Spinal cord (tissue), 10 donors: ENCODE data around the gene MICA. TPM values are rescaled to one million over a fixed set of nuclear protein-coding genes. Genes with fewer than 3 reads are reported as not detected.
"Not testable (repeated sequence)": the region's sequence is repeated elsewhere in the genome, so short reads cannot be mapped to it uniquely, and the experiment has no call there.

ENCODE experiments used
- DNase-seq, 6 donors: peaks; one replicate each; pipeline versions ENCODE4 v3.0.0 to v3.0.0-alpha.2; 2013 to 2015; ENCODE audit warnings: low spot score in 6 of 6, low read depth in 4 of 6
- H3K27ac ChIP-seq: one replicate; pipeline ENCODE4 v1.5.1; 2013; ENCODE audit warnings: low read depth, low read length, control low read depth
- H3K27me3 ChIP-seq: one replicate; pipeline ENCODE4 v1.6.1; 2013; ENCODE audit warnings: low read length; ENCODE audit not compliant: control insufficient read depth, insufficient read depth
- H3K36me3 ChIP-seq: one replicate; pipeline ENCODE4 v1.6.1; 2013; ENCODE audit warnings: low read length; ENCODE audit not compliant: control insufficient read depth, insufficient read depth
- H3K4me1 ChIP-seq: one replicate; pipeline ENCODE4 v1.6.1; 2013; ENCODE audit warnings: low read length; ENCODE audit not compliant: control insufficient read depth, insufficient read depth
- H3K4me3 ChIP-seq: one replicate; pipeline ENCODE4 v1.5.1; 2013; ENCODE audit warnings: low read depth, low read length, control low read depth
- H3K9me3 ChIP-seq: one replicate; pipeline ENCODE4 v1.6.1; 2013; ENCODE audit warnings: low read length; ENCODE audit not compliant: control insufficient read depth, insufficient read depth
- WGBS: methylation state at CpG from one replicate; pipeline ENCODE4 v1.1.5; 2013; ENCODE audit warnings: missing lambda C conversion rate; ENCODE audit not compliant: insufficient coverage; 5-methylcytosine and 5-hydroxymethylcytosine counted together
- polyA plus RNA-seq, 2 donors: library from polyadenylated mRNA; unstranded; fragments of 120-200 nt; gene quantifications; one replicate each; pipeline ENCODE4 v1.2.1, GENCODE V29; 2013; ENCODE audit not compliant: insufficient read length in 2 of 2
- total RNA-seq, 2 donors: library from RNA; depleted of rRNA in 1 of 2; stranded (reverse); fragments of 120-200 nt in 1 of 2; fragments of >200 nt in 1 of 2; gene quantifications; one replicate each; pipeline versions ENCODE4 v1.2.3 to v1.2.4, GENCODE V29; 2013 to 2014
- donor health status: healthy.

MICA gene
- total and polyA plus RNA-seq, 4 donors: 4.2 to 23.6 (median 6.0) TPM

- Histone ChIP-seq H3K9me3 (no peaks in the 10 kb centered on the region), H3K36me3 (no peaks in the 10 kb centered on the region), H3K27ac (no peak overlapping the region), H3K4me1 (peaks cover 6% of the 10 kb centered on the region), H3K4me3 (no peak overlapping the region), H3K27me3 (peaks cover 32% of the 10 kb centered on the region)
- DNase-seq: no peak
- WGBS: 71% methylated on average over 1 of the region's 1 CpG
These were observed 43.8 kb upstream of the MICA start for GRCh38 chr6:31359581-31359980.

- Histone ChIP-seq H3K27ac (no peak overlapping the region), H3K36me3 (no peaks in the 10 kb centered on the region), H3K9me3 (no peaks in the 10 kb centered on the region), H3K4me1 (peaks cover 9% of the 10 kb centered on the region), H3K4me3 (no peak overlapping the region), H3K27me3 (peaks cover 29% of the 10 kb centered on the region)
- DNase-seq: no peak
- no CpG with 5 or more reads among the region's 5 CpGs for WGBS
These were observed 40.6 kb upstream of the MICA start for GRCh38 chr6:31362751-31363150.

GRCh38 chr6:31363811-31364210, 39.6 kb upstream of the MICA start:
- Histone ChIP-seq H3K27ac (no peak overlapping the region), H3K9me3 (no peaks in the 10 kb centered on the region), H3K4me1 (peaks cover 9% of the 10 kb centered on the region), H3K27me3 (peaks cover 26% of the 10 kb centered on the region), H3K4me3 (no peak overlapping the region), H3K36me3 (no peaks in the 10 kb centered on the region)
- DNase-seq: no peak

- no CpG with 5 or more reads among the region's 5 CpGs for WGBS
- H3K36me3 ChIP-seq: no peaks in the 10 kb centered on the region
- H3K27me3 ChIP-seq: peaks cover 19% of the 10 kb centered on the region
- H3K4me3 ChIP-seq: no peak overlapping the region
- DNase-seq: no peak
- H3K9me3 ChIP-seq: no peaks in the 10 kb centered on the region
- H3K27ac ChIP-seq: no peak overlapping the region
- peaks cover 9% of the 10 kb centered on the region for H3K4me1 ChIP-seq
These were observed 37.5 kb upstream of the MICA start for GRCh38 chr6:31365864-31366263.

- Histone ChIP-seq H3K4me3 (peak overlapping the region; percentile 6), H3K4me1 (peaks cover 9% of the 10 kb centered on the region), H3K36me3 (no peaks in the 10 kb centered on the region), H3K9me3 (no peaks in the 10 kb centered on the region), H3K27ac (no peak overlapping the region), H3K27me3 (peaks cover 19% of the 10 kb centered on the region)
- DNase-seq: peak; percentile 78 to 97 (median 84)
- 5% methylated on average over 20 of the region's 30 CpGs for WGBS
These were observed 36.5 kb upstream of the MICA start for GRCh38 chr6:31366693-31367470.

GRCh38 chr6:31368461-31368860, 34.9 kb upstream of the MICA start:
- H3K36me3 ChIP-seq: no peaks in the 10 kb centered on the region
- no peak overlapping the region for H3K27ac ChIP-seq
- no peak for DNase-seq
- peaks cover 14% of the 10 kb centered on the region for H3K27me3 ChIP-seq
- no peaks in the 10 kb centered on the region for H3K9me3 ChIP-seq
- H3K4me1 ChIP-seq: peaks cover 9% of the 10 kb centered on the region
- no CpG with 5 or more reads among the region's 2 CpGs for WGBS
- H3K4me3 ChIP-seq: no peak overlapping the region

GRCh38 chr6:31374118-31374517, 29.3 kb upstream of the MICA start:
- H3K36me3 ChIP-seq, H3K9me3 ChIP-seq, H3K4me1 ChIP-seq, DNase-seq, H3K27me3 ChIP-seq, H3K27ac ChIP-seq, H3K4me3 ChIP-seq: not testable (repeated sequence)
- 24% methylated on average over 5 of the region's 8 CpGs for WGBS

- DNase-seq: no peak
- H3K9me3 ChIP-seq: no peaks in the 10 kb centered on the region
- H3K27me3 ChIP-seq: no peaks in the 10 kb centered on the region
- no peaks in the 10 kb centered on the region for H3K36me3 ChIP-seq
- no peak overlapping the region for H3K4me3 ChIP-seq
- H3K27ac ChIP-seq: no peak overlapping the region
- no peaks in the 10 kb centered on the region for H3K4me1 ChIP-seq
These were observed 27.7 kb upstream of the MICA start for GRCh38 chr6:31375699-31376098.

- no peak overlapping the region for H3K27ac ChIP-seq
- H3K27me3 ChIP-seq: no peaks in the 10 kb centered on the region
- no peak for DNase-seq
- H3K9me3 ChIP-seq: no peaks in the 10 kb centered on the region
- WGBS: 75% methylated on average over 3 of the region's 4 CpGs
- no peaks in the 10 kb centered on the region for H3K4me1 ChIP-seq
- H3K36me3 ChIP-seq: no peaks in the 10 kb centered on the region
- no peak overlapping the region for H3K4me3 ChIP-seq
These were observed 26.4 kb upstream of the MICA start for GRCh38 chr6:31377029-31377428.

- Histone ChIP-seq H3K27me3 (no peaks in the 10 kb centered on the region), H3K27ac (no peak overlapping the region), H3K4me3 (no peak overlapping the region), H3K36me3 (no peaks in the 10 kb centered on the region), H3K4me1 (no peaks in the 10 kb centered on the region), H3K9me3 (no peaks in the 10 kb centered on the region)
- WGBS: 78% methylated on average over 5 of the region's 9 CpGs
- no peak for DNase-seq
These were observed 25.2 kb upstream of the MICA start for GRCh38 chr6:31378062-31378720.
